MCF 10A (cell line): ENCODE measurements around the gene PRCD. TPM values are rescaled to one million over a fixed set of nuclear protein-coding genes. Genes with fewer than 3 reads are reported as not detected.

Source experiments
- BruUV-seq: library from RNA; stranded (reverse); fragments of 400-500 nt; replicated peaks from 2 replicates; lab custom pipeline; 2021; lab: Mats Ljungman, UMichigan
- CTCF ChIA-PET: fragments of 300-600 bp; sonication (Branson Sonifier 250); formaldehyde crosslinking; extraction: SDS; loops from one replicate; lab custom pipeline; 2021; ENCODE audit warnings: antibody characterized with exemption, inconsistent platforms; lab: Yijun Ruan, JAX
- POLR2A ChIA-PET: fragments of 300-600, 350-650 bp; sonication (Branson Sonifier 250); formaldehyde crosslinking; extraction: SDS; loops from one replicate; lab custom pipeline; 2020; ENCODE audit warnings: antibody characterized with exemption, inconsistent platforms; lab: Yijun Ruan, JAX
- DNase-seq: peaks from one replicate; pipeline ENCODE4 v3.0.0-alpha.2; 2018; ENCODE audit not compliant: unreplicated experiment
- H3K27ac Mint-ChIP-seq: one replicate; pipeline ENCODE4 v1.8.0; 2022; ENCODE audit warnings: mild to moderate bottlenecking, low read depth, mixed read lengths; ENCODE audit not compliant: unreplicated experiment
- H3K27me3 Mint-ChIP-seq: one replicate; pipeline ENCODE4 v1.8.0; 2022; ENCODE audit warnings: mixed read lengths; ENCODE audit not compliant: insufficient read depth, unreplicated experiment
- H3K36me3 Mint-ChIP-seq: one replicate; pipeline ENCODE4 v1.8.0; 2022; ENCODE audit warnings: mild to moderate bottlenecking, moderate library complexity, mixed read lengths; ENCODE audit not compliant: insufficient read depth, unreplicated experiment
- H3K4me1 Mint-ChIP-seq: one replicate; pipeline ENCODE4 v1.8.0; 2022; ENCODE audit warnings: mixed read lengths; ENCODE audit not compliant: insufficient read depth, unreplicated experiment
- H3K4me3 Mint-ChIP-seq: one replicate; pipeline ENCODE4 v1.8.0; 2022; ENCODE audit warnings: mild to moderate bottlenecking, moderate library complexity, mixed read lengths; ENCODE audit not compliant: unreplicated experiment
- H3K9me3 Mint-ChIP-seq: one replicate; pipeline ENCODE4 v1.8.0; 2022; ENCODE audit warnings: mixed read lengths; ENCODE audit not compliant: unreplicated experiment
- intact Hi-C: fragments of 100-400 bp; cut with micrococcal nuclease; formaldehyde crosslinking; loops from 2 replicates; pipeline ENCODE4 v1.14.1; 2022
- total RNA-seq: library from RNA; stranded (reverse); gene quantifications from 2 replicates; pipeline ENCODE4 v1.2.3, GENCODE V29; 2022
- TF ChIP-seq, protein P1 (sequence below): fragments of 200-600 bp; IDR thresholded peaks from one replicate; pipeline ENCODE4 v1.8.0; 2022; ENCODE audit warnings: antibody characterized with exemption, mild to moderate bottlenecking; ENCODE audit not compliant: unreplicated experiment

The PRCD gene
- total RNA-seq, 1 experiment from 2014 or later, result not detected

DNA sequence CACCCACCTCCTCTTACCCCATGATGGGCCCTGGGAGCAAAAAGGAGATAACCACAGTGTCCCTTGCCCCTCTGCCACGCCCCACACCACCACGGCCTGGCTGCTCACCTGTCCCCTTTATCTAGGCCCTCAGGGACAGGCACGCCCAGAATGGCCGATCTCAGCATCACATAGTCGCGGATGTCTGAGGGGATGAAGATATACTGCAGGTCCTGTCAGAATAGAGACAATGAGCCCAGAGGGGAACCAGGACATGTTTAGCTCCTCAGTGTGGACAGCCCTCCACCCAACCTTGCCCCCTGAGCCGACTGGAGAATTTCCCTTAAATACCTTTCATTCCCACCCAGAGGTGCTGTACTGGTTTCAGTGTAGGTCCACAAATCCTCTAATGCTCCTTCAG lies 30.6 kb downstream of the PRCD start:
- TF ChIP-seq, protein P1, sequence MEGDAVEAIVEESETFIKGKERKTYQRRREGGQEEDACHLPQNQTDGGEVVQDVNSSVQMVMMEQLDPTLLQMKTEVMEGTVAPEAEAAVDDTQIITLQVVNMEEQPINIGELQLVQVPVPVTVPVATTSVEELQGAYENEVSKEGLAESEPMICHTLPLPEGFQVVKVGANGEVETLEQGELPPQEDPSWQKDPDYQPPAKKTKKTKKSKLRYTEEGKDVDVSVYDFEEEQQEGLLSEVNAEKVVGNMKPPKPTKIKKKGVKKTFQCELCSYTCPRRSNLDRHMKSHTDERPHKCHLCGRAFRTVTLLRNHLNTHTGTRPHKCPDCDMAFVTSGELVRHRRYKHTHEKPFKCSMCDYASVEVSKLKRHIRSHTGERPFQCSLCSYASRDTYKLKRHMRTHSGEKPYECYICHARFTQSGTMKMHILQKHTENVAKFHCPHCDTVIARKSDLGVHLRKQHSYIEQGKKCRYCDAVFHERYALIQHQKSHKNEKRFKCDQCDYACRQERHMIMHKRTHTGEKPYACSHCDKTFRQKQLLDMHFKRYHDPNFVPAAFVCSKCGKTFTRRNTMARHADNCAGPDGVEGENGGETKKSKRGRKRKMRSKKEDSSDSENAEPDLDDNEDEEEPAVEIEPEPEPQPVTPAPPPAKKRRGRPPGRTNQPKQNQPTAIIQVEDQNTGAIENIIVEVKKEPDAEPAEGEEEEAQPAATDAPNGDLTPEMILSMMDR, result no peak
- H3K4me1 Mint-ChIP-seq, result peaks cover 23% of the 10 kb centered on the region
- no peak overlapping the region for H3K4me3 Mint-ChIP-seq
- intact Hi-C loops, result no loop called here
- no peak overlapping the region for H3K27ac Mint-ChIP-seq
- no peak for DNase-seq
- H3K9me3 Mint-ChIP-seq, result no peaks in the 10 kb centered on the region
- H3K36me3 Mint-ChIP-seq, result peaks cover 29% of the 10 kb centered on the region
- no TSS peak for BruUV-seq
- H3K27me3 Mint-ChIP-seq, result no peaks in the 10 kb centered on the region
- POLR2A ChIA-PET, result interaction anchor here (0.7 to 1.9 kb wide), 4 partner anchors 8 to 53 kb away, joined by 3 to 7 read pairs (median 4); no protein-coding TSS in a partner anchor
- CTCF ChIA-PET, result interaction anchor here (0.7 to 1.6 kb wide), 4 partner anchors 12 to 55 kb away, joined by 3 to 6 read pairs (median 4); no protein-coding TSS in a partner anchor

DNA sequence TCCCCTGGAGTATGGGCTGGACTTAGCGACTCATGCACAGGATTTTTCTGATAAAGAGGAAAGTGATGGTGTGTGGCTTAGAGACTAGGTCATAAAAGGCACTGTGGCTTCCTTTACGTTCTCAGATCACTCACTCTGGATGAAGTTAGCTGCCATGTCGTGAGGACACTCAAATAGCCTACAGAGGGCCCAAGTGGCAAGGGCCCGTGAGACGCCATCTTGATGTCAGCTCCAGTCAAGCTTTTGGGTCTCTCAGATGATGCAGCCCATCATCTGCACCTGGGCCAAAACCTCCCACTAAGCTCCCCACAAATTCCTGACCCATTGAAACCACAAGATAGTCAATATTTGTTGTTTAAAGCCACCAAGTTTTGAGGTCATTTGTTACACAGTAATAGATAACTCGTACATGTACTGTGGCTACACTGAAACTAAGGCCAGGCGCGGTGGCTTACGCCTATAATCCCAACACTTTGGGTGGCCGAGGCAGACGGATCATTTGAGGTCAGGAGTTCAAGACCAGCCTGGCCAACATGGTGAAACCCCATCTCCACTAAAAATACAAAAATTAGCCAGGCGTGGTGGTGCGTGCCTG lies 31.1 kb downstream of the PRCD start:
- H3K27ac Mint-ChIP-seq, result no peak overlapping the region
- POLR2A ChIA-PET, result interaction anchor here (0.7 to 1.9 kb wide), 5 partner anchors 8 to 53 kb away, joined by 3 to 7 read pairs (median 3); no protein-coding TSS in a partner anchor
- BruUV-seq, result no TSS peak

DNA sequence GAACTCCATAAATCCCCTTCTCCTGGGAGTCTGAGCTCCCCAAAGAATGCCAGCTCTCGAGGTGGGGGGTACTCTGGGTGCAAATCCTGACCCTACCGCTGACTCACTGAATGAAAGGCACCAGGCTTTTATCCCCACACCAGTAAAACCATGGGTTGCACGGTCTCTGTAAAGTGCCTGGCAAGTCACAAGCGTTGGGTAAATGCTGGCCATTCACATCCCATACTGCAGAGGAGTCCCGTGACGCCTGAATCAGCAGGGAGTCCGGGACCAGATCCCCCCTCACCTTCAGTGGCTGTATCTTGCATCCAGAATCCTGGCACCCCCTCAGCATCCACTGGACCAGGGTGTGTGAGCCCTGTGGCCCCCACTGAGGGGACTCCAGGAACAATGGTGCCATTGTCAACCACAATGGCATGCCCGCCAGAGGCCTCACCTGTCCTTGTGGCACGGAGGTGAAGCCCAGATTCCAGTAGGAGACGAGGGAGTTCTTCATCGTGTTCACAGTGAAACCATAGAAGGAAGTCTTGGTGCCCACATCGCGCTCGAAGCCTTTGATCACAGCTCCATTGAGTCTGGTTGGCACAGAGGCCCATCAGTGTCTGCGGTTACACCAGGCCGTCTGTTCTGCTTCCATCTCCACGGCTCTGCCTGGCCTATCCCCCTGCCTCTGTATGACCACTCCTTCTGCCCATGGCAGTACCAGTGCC lies 32.5 kb downstream of the PRCD start:
- H3K27ac Mint-ChIP-seq, result no peak overlapping the region
- intact Hi-C loops, result no loop called here
- CTCF ChIA-PET, result interaction anchor here (0.6 to 1.2 kb wide), 3 partner anchors 50 to 1312 kb away, joined by 3 to 4 read pairs (median 4); no protein-coding TSS in a partner anchor
- no peaks in the 10 kb centered on the region for H3K9me3 Mint-ChIP-seq
- H3K36me3 Mint-ChIP-seq, result peaks cover 10% of the 10 kb centered on the region
- no peaks in the 10 kb centered on the region for H3K27me3 Mint-ChIP-seq
- TF ChIP-seq, protein P1, result no peak
- peaks cover 6% of the 10 kb centered on the region for H3K4me1 Mint-ChIP-seq
- no peak for DNase-seq
- no peak overlapping the region for H3K4me3 Mint-ChIP-seq
- no TSS peak for BruUV-seq
- POLR2A ChIA-PET, result interaction anchor here (0.6 to 1.6 kb wide), 4 partner anchors 10 to 468 kb away, joined by 3 to 7 read pairs (median 3); no protein-coding TSS in a partner anchor

More for the DNA sequence above, 31.1 kb downstream of the PRCD start:
- CTCF ChIA-PET, result interaction anchor here (0.7 to 1.6 kb wide), 4 partner anchors 12 to 55 kb away, joined by 3 to 4 read pairs (median 3); no protein-coding TSS in a partner anchor
- TF ChIP-seq, protein P1, result no peak
- Mint-ChIP-seq H3K4me3 (no peak overlapping the region), H3K4me1 (peaks cover 19% of the 10 kb centered on the region), H3K9me3 (no peaks in the 10 kb centered on the region), H3K27me3 (no peaks in the 10 kb centered on the region), H3K36me3 (peaks cover 23% of the 10 kb centered on the region)
- intact Hi-C loops, result no loop called here
- DNase-seq, result no peak

DNA sequence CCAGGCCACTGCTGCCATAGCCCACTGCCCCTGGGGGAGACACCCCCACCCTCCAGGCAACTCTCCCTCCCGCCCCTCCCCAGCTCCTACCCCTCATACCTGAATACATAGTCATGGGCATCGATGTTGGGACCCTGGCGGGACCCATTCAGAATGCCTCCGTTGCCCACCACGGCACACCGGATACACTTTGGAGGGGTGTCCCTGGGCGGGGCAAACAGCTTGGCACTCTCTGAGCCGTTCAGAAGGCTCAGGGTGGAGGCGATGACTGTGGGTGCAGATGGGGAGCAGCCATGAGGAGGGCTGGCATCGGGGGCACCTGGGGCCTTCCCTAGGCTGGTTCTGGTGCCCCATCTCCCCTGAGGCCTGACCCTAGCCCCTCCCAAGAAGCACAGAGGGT lies 33.3 kb downstream of the PRCD start:
- intact Hi-C loops, result no loop called here
- TF ChIP-seq, protein P1, result no peak
- Mint-ChIP-seq H3K36me3 (peaks cover 2% of the 10 kb centered on the region), H3K4me1 (peaks cover 3% of the 10 kb centered on the region), H3K27ac (no peak overlapping the region), H3K27me3 (no peaks in the 10 kb centered on the region), H3K9me3 (no peaks in the 10 kb centered on the region), H3K4me3 (no peak overlapping the region)
- no peak for DNase-seq
- no TSS peak for BruUV-seq
- ChIA-PET POLR2A (interaction anchor here (1.2 kb wide), 1 partner anchor 9 kb away, joined by 3 read pairs; no protein-coding TSS in a partner anchor), CTCF (interaction anchor here (0.6 to 1.2 kb wide), 4 partner anchors 49 to 1312 kb away, joined by 3 to 4 read pairs (median 4); no protein-coding TSS in a partner anchor)
